HEK293 (cell line): Measurements from ENCODE around the gene BACH2.

Source experiments
- CTCF ChIA-PET: fragments of 350-600 bp; formaldehyde crosslinking; extraction: SDS; loops from one replicate; lab custom pipeline; 2021; ENCODE audit warnings: antibody characterized with exemption; lab: Yijun Ruan, JAX
- POLR2A ChIA-PET: fragments of 300-600 bp; formaldehyde crosslinking; extraction: SDS; loops from one replicate; lab custom pipeline; 2020; ENCODE audit warnings: antibody characterized with exemption, inconsistent platforms; lab: Yijun Ruan, JAX
- H3K27ac ChIP-seq: fragments of 200-500 bp; sonication (Bioruptor generic); 2 replicates; pipeline ENCODE4 v1.5.1; 2014; ENCODE audit warnings: low read depth, low read length, control low read depth, inconsistent platforms; ENCODE audit errors: extremely low read depth
- H3K36me3 ChIP-seq, 2 experiments: fragments of 200-500 bp in 1 of 2; sonication (Bioruptor generic) in 1 of 2; 1 replicate in 1 of 2; 2 replicates in 1 of 2; pipeline ENCODE4 v1.5.1; 2014 to 2017; ENCODE audit warnings: inconsistent platforms in 2 of 2, low read length in 2 of 2; ENCODE audit not compliant: control insufficient read depth in 2 of 2, insufficient read depth in 1 of 2
- H3K4me1 ChIP-seq: fragments of 200-500 bp; sonication (Bioruptor generic); 2 replicates; pipeline ENCODE4 v1.5.1; 2014; ENCODE audit warnings: mild to moderate bottlenecking, low read length, inconsistent platforms; ENCODE audit not compliant: control insufficient read depth, insufficient read depth
- H3K4me3 ChIP-seq: 2 replicates; pipeline ENCODE4 v1.5.1; 2011; ENCODE audit warnings: low read depth, mild to moderate bottlenecking, control low read depth, low read length, moderate library complexity
- H3K9me3 ChIP-seq: fragments of 200-500 bp; sonication (Bioruptor generic); 2 replicates; pipeline ENCODE4 v1.5.1; 2014; ENCODE audit warnings: low read depth, low read length, inconsistent platforms; ENCODE audit not compliant: control insufficient read depth, insufficient read depth
- BCL11A ChIP-seq: fragments of 450-650 bp; formaldehyde crosslinking; IDR thresholded peaks from 2 replicates; pipeline ENCODE4 v1.5.1; 2016; ENCODE audit warnings: low read depth, missing biosample characterization, missing genetic modification characterization
- MEIS1 ChIP-seq: sonication (generic); formaldehyde crosslinking; IDR thresholded peaks from 2 replicates; pipeline ENCODE4 v1.8.1; 2022; ENCODE audit warnings: missing genetic modification reagents, mild to moderate bottlenecking, borderline replicate concordance
- SETDB1 ChIP-seq: IDR thresholded peaks from one replicate; pipeline ENCODE4 v1.6.1; 2017; ENCODE audit warnings: mild to moderate bottlenecking, low read length, moderate library complexity, mixed read lengths; ENCODE audit not compliant: insufficient read length
- SP7 ChIP-seq: fragments of 450-650 bp; formaldehyde crosslinking; IDR thresholded peaks from 2 replicates; pipeline ENCODE4 v1.5.1; 2016; ENCODE audit warnings: missing biosample characterization, missing genetic modification characterization
- TCF7L2 ChIP-seq: IDR thresholded peaks from 2 replicates; pipeline ENCODE4 v1.6.1; 2011; ENCODE audit warnings: low read depth, mild to moderate bottlenecking, inconsistent platforms, low read length, moderate library complexity, borderline replicate concordance
- ZBTB10 ChIP-seq: fragments of 450-650 bp; formaldehyde crosslinking; IDR thresholded peaks from 2 replicates; pipeline ENCODE4 v1.5.1; 2016; ENCODE audit warnings: missing biosample characterization, missing genetic modification characterization
- ZBTB49 ChIP-seq: fragments of 450-650 bp; formaldehyde crosslinking; IDR thresholded peaks from 2 replicates; pipeline ENCODE4 v1.5.1; 2016; ENCODE audit warnings: missing biosample characterization, missing genetic modification characterization, low read depth
- ZFP3 ChIP-seq: fragments of 450-650 bp; formaldehyde crosslinking; IDR thresholded peaks from 2 replicates; pipeline ENCODE4 v1.5.1; 2016; ENCODE audit warnings: low read depth, missing biosample characterization, missing genetic modification characterization
- ZNF148 ChIP-seq: fragments of 450-650 bp; formaldehyde crosslinking; IDR thresholded peaks from 2 replicates; pipeline ENCODE4 v1.5.0; 2017; ENCODE audit warnings: missing biosample characterization, missing genetic modification characterization, borderline replicate concordance
- ZNF18 ChIP-seq: fragments of 450-650 bp; formaldehyde crosslinking; IDR thresholded peaks from 2 replicates; pipeline ENCODE4 v1.5.1; 2016; ENCODE audit warnings: missing biosample characterization, missing genetic modification characterization
- ZNF211 ChIP-seq: fragments of 450-650 bp; formaldehyde crosslinking; IDR thresholded peaks from 2 replicates; pipeline ENCODE4 v1.5.1; 2016; ENCODE audit warnings: low read depth, missing biosample characterization, missing genetic modification characterization
- ZNF292 ChIP-seq: fragments of 450-650 bp; formaldehyde crosslinking; IDR thresholded peaks from 2 replicates; pipeline ENCODE4 v1.5.1; 2016; ENCODE audit warnings: low read depth, missing biosample characterization, missing genetic modification characterization, borderline replicate concordance
- ZNF391 ChIP-seq: fragments of 450-650 bp; formaldehyde crosslinking; IDR thresholded peaks from 2 replicates; pipeline ENCODE4 v1.5.1; 2016; ENCODE audit warnings: low read depth, missing biosample characterization, missing genetic modification characterization, borderline replicate concordance
- ZNF416 ChIP-seq: fragments of 450-650 bp; formaldehyde crosslinking; IDR thresholded peaks from 2 replicates; pipeline ENCODE4 v1.5.1; 2016; ENCODE audit warnings: missing biosample characterization, missing genetic modification characterization
- ZNF473 ChIP-seq: fragments of 450-650 bp; formaldehyde crosslinking; IDR thresholded peaks from 2 replicates; pipeline ENCODE4 v1.5.1; 2017; ENCODE audit warnings: missing biosample characterization, missing genetic modification characterization
- ZNF510 ChIP-seq: fragments of 450-650 bp; formaldehyde crosslinking; IDR thresholded peaks from 2 replicates; pipeline ENCODE4 v1.5.1; 2018; ENCODE audit warnings: mild to moderate bottlenecking, missing genetic modification characterization, missing biosample characterization; ENCODE audit not compliant: insufficient replicate concordance
- ZNF544 ChIP-seq: fragments of 450-650 bp; formaldehyde crosslinking; IDR thresholded peaks from 2 replicates; pipeline ENCODE4 v1.5.0; 2017; ENCODE audit warnings: missing biosample characterization, missing genetic modification characterization
- ZNF670 ChIP-seq: fragments of 450-650 bp; formaldehyde crosslinking; IDR thresholded peaks from 2 replicates; pipeline ENCODE4 v1.5.1; 2016; ENCODE audit warnings: missing biosample characterization, missing genetic modification characterization, low read depth
- ZNF677 ChIP-seq: fragments of 450-650 bp; IDR thresholded peaks from 2 replicates; pipeline ENCODE4 v1.5.0; 2018; ENCODE audit warnings: missing biosample characterization, mild to moderate bottlenecking, missing genetic modification characterization, moderate library complexity
- ZNF76 ChIP-seq: fragments of 450-650 bp; formaldehyde crosslinking; IDR thresholded peaks from 2 replicates; pipeline ENCODE4; 2016; ENCODE audit warnings: low read depth, missing biosample characterization, missing genetic modification characterization, borderline replicate concordance
- ZNF792 ChIP-seq: fragments of 450-650 bp; formaldehyde crosslinking; IDR thresholded peaks from 2 replicates; pipeline ENCODE4 v1.5.1; 2016; ENCODE audit warnings: missing biosample characterization, missing genetic modification characterization

The BACH2 gene

GRCh38 chr6:90119618-90120017 lies 177.0 kb downstream of the BACH2 start (continued):
- TF ChIP-seq ZBTB49 (tag by site-specific recombination) (no peak), ZNF544 (tag by site-specific recombination) (no peak), ZNF473 (tag by site-specific recombination) (no peak), ZNF670 (no peak), ZFP3 (tag by site-specific recombination) (no peak), ZNF76 (tag by site-specific recombination) (no peak)

GRCh38 chr6:90118581-90118980 lies 178.1 kb downstream of the BACH2 start:
- Histone ChIP-seq H3K4me1 (no peaks in the 10 kb centered on the region), H3K9me3 (no peaks in the 10 kb centered on the region), H3K36me3 (no peaks in the 10 kb centered on the region), H3K4me3 (no peak overlapping the region), H3K27ac (no peak overlapping the region)
- POLR2A ChIA-PET = no interaction called here
- TF ChIP-seq MEIS1 (CRISPR knock-in tag) (no peak), ZNF391 (tag by site-specific recombination) (no peak), ZBTB10 (tag by site-specific recombination) (no peak), ZNF292 (tag by site-specific recombination) (no peak), ZNF18 (no peak), ZNF677 (tag by site-specific recombination) (no peak), BCL11A (tag by site-specific recombination) (no peak), TCF7L2 (no peak), ZNF211 (tag by site-specific recombination) (no peak), ZNF510 (tag by site-specific recombination) (no peak), ZNF792 (tag by site-specific recombination) (no peak)
- CTCF ChIA-PET = interaction anchor here (0.5 to 2.5 kb wide), 6 partner anchors 10 to 167 kb away, joined by 3 to 8 read pairs (median 3); no protein-coding TSS in a partner anchor

GRCh38 chr6:90118069-90118468 lies 178.6 kb downstream of the BACH2 start:
- no peaks in the 10 kb centered on the region for H3K4me1 ChIP-seq
- no peaks in the 10 kb centered on the region for H3K9me3 ChIP-seq
- H3K36me3 ChIP-seq = no peaks in the 10 kb centered on the region
- CTCF ChIA-PET = interaction anchor here (0.8 to 2.5 kb wide), 5 partner anchors 10 to 168 kb away, joined by 3 to 8 read pairs (median 4); no protein-coding TSS in a partner anchor
- H3K4me3 ChIP-seq = no peak overlapping the region
- no peak overlapping the region for H3K27ac ChIP-seq
- POLR2A ChIA-PET = no interaction called here
- no peak for TF ChIP-seq SP7 (tag by site-specific recombination)
- TF ChIP-seq ZNF670 = no peak
- no peak for TF ChIP-seq SETDB1
- no peak for TF ChIP-seq ZNF416 (tag by site-specific recombination)
- TF ChIP-seq ZNF148 (tag by site-specific recombination) = no peak
- TF ChIP-seq ZNF18 = no peak
